Chondrocyte (in vitro differentiated cells): ENCODE measurements around the gene ADAMTS13. TPM values are rescaled to one million over a fixed set of nuclear protein-coding genes. Genes with fewer than 3 reads are reported as not detected.
"Not testable (repeated sequence)": the region's sequence is repeated elsewhere in the genome, so short reads cannot be mapped to it uniquely, and the experiment has no call there.

Experiments used
- DNase-seq: peaks from one replicate; pipeline ENCODE4 v3.0.0; 2021; ENCODE audit warnings: mixed read lengths, low spot score
- H3K27ac Mint-ChIP-seq: one replicate; pipeline ENCODE4 v1.8.0; 2021; ENCODE audit warnings: mild to moderate bottlenecking, moderate library complexity, mixed read lengths; ENCODE audit not compliant: unreplicated experiment
- H3K27me3 Mint-ChIP-seq: 2 replicates; pipeline ENCODE4 v1.8.0; 2021; ENCODE audit warnings: low read depth, mixed read lengths
- H3K36me3 Mint-ChIP-seq: 2 replicates; pipeline ENCODE4 v1.8.0; 2021; ENCODE audit warnings: low read depth, mixed read lengths
- H3K4me1 Mint-ChIP-seq: 2 replicates; pipeline ENCODE4 v1.8.0; 2021; ENCODE audit warnings: low read depth, mild to moderate bottlenecking, mixed read lengths
- H3K4me3 Mint-ChIP-seq: one replicate; pipeline ENCODE4 v1.8.0; 2021; ENCODE audit warnings: mild to moderate bottlenecking, moderate library complexity, mixed read lengths; ENCODE audit not compliant: unreplicated experiment
- H3K9me3 Mint-ChIP-seq: 2 replicates; pipeline ENCODE4 v1.8.0; 2021; ENCODE audit warnings: low read depth, mixed read lengths
- CTCF ChIP-seq: fragments of 200-600 bp; sonication (generic); IDR thresholded peaks from 2 replicates; pipeline ENCODE4 v1.5.0; 2021; ENCODE audit warnings: antibody characterized with exemption, mild to moderate bottlenecking, moderate library complexity
- total RNA-seq: library from RNA; stranded (reverse); gene quantifications from 3 replicates; pipeline ENCODE4 v1.2.1, GENCODE V29; 2021

The ADAMTS13 gene
- total RNA-seq, 1 donor from 2014 or later: 5.7 TPM

- no peaks in the 10 kb centered on the region for H3K36me3 Mint-ChIP-seq
- H3K4me1 Mint-ChIP-seq: no peaks in the 10 kb centered on the region
- no peaks in the 10 kb centered on the region for H3K9me3 Mint-ChIP-seq
- H3K27ac Mint-ChIP-seq: no peak overlapping the region
- DNase-seq: peak; percentile 84
- no peak overlapping the region for H3K4me3 Mint-ChIP-seq
- H3K27me3 Mint-ChIP-seq: peaks cover 12% of the 10 kb centered on the region
- no peak for TF ChIP-seq CTCF
These were observed 27.6 kb downstream of the ADAMTS13 start for GRCh38 chr9:133449760-133450159.

- not testable (repeated sequence) for H3K36me3 Mint-ChIP-seq, H3K4me3 Mint-ChIP-seq, DNase-seq, H3K4me1 Mint-ChIP-seq, H3K9me3 Mint-ChIP-seq, H3K27ac Mint-ChIP-seq, H3K27me3 Mint-ChIP-seq
These were observed 29.7 kb downstream of the ADAMTS13 start for GRCh38 chr9:133451865-133452264.

GRCh38 chr9:133452562-133452961 is 30.4 kb downstream of the ADAMTS13 start:
- H3K27ac Mint-ChIP-seq: no peak overlapping the region

DNA sequence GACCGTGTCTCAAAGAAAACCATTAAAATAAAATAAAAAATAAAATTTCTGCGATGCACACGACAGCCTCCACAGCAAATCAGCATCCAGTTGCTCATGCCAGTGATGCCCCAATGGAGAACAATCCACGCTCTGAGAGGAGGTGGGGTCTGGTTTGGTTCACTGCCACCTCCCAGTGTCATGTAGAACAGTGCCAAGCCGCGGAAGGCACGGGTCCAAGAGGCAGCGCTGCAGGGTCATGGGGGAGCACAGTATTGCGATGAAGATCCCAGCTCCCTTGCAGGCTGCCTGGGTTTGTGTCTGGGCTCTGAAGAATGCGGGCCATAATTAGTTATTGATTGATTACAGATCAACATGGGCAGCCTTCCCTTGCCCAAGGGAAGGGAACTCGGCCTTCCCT is 31.5 kb downstream of the ADAMTS13 start:
- Mint-ChIP-seq H3K9me3 (no peaks in the 10 kb centered on the region), H3K4me3 (no peak overlapping the region), H3K27ac (no peak overlapping the region), H3K27me3 (no peaks in the 10 kb centered on the region), H3K4me1 (no peaks in the 10 kb centered on the region), H3K36me3 (no peaks in the 10 kb centered on the region)
- no peak for DNase-seq
- TF ChIP-seq CTCF: no peak

More at GRCh38 chr9:133452562-133452961, 30.4 kb downstream of the ADAMTS13 start:
- no peaks in the 10 kb centered on the region for H3K36me3 Mint-ChIP-seq
- no peak for TF ChIP-seq CTCF
- DNase-seq: no peak
- H3K9me3 Mint-ChIP-seq: no peaks in the 10 kb centered on the region
- H3K4me3 Mint-ChIP-seq: no peak overlapping the region
- H3K4me1 Mint-ChIP-seq: no peaks in the 10 kb centered on the region
- no peaks in the 10 kb centered on the region for H3K27me3 Mint-ChIP-seq

- H3K4me1 Mint-ChIP-seq: peaks cover 3% of the 10 kb centered on the region
- DNase-seq: no peak
- no peak for TF ChIP-seq CTCF
- no peaks in the 10 kb centered on the region for H3K36me3 Mint-ChIP-seq
- H3K27me3 Mint-ChIP-seq: no peaks in the 10 kb centered on the region
- no peaks in the 10 kb centered on the region for H3K9me3 Mint-ChIP-seq
- H3K27ac Mint-ChIP-seq: no peak overlapping the region
- H3K4me3 Mint-ChIP-seq: no peak overlapping the region
These were observed 32.2 kb downstream of the ADAMTS13 start for GRCh38 chr9:133454325-133454724.

DNA sequence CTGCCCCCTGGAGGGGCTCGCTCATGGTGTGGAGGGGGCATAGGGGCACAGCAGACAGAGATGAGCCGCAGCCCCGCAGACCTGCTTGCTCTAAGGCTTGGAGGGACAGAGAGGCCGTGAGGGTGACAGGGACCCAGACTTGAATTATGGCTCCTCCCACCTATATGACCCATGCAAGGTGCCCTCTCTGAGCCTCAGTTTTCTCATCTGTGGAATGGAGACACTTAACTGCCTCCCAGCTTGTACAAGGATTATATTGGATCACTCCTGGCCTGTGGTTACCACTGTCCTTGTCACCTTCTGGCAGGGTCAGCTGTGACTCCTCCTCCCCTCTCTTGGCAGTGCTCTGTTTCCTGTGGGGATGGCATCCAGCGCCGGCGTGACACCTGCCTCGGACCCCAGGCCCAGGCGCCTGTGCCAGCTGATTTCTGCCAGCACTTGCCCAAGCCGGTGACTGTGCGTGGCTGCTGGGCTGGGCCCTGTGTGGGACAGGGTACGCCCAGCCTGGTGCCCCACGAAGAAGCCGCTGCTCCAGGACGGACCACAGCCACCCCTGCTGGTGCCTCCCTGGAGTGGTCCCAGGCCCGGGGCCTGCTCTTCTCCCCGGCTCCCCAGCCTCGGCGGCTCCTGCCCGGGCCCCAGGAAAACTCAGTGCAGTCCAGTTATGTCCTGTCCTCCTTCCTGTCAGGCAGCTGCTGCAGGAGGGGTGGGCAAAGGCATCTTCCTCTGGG is 32.9 kb downstream of the ADAMTS13 start:
- DNase-seq: no peak
- peaks cover 4% of the 10 kb centered on the region for H3K4me1 Mint-ChIP-seq
- H3K27ac Mint-ChIP-seq: no peak overlapping the region
- no peaks in the 10 kb centered on the region for H3K36me3 Mint-ChIP-seq
- H3K4me3 Mint-ChIP-seq: no peak overlapping the region
- H3K9me3 Mint-ChIP-seq: no peaks in the 10 kb centered on the region
- H3K27me3 Mint-ChIP-seq: no peaks in the 10 kb centered on the region
- no peak for TF ChIP-seq CTCF
